ENCODE measurements around the gene GNG7.
"Not testable (repeated sequence)": the region's sequence is repeated elsewhere in the genome, so short reads cannot be mapped to it uniquely, and the experiment has no call there.

GNG7 gene

GRCh38 chr19:2591537-2592291 lies 110.8 kb downstream of the GNG7 start:
- DNase-seq, result no peak

DNA sequence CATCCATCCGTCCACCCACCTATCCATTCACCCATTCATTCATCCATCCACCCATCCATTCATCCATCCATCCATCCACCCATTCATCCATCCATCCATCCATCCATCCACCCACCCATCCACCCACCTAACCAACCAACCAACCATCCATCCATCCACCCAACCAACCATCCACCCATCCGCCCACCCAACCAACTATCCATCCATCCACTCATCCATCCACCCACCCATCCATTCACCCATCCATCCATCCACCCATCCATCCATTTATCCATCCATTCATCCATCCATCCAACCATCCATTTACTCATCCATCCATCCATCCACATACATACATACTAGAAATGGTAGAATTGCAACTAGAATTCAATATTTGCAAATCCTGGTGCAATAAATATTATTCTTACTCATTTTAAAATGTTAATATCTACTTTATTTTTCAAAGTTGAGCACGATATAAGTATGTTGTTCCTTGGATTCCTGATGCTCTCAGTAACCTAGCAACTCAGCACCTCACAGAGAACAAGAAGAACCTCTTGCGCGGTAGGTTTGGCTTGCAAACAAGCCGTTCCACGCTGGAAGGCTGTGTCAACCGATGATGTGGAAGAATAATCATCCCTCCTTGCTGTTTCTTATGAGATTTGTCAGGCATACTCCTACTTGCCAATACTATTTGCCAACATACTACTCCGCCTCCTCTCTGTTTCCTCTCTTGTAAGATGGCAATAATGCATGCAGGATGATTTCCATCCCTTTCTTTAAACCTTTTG lies 111.7 kb downstream of the GNG7 start:
- DNase-seq, result no peak

- DNase-seq, result no peak
These were observed 113.1 kb downstream of the GNG7 start for GRCh38 chr19:2589441-2589840.

DNA sequence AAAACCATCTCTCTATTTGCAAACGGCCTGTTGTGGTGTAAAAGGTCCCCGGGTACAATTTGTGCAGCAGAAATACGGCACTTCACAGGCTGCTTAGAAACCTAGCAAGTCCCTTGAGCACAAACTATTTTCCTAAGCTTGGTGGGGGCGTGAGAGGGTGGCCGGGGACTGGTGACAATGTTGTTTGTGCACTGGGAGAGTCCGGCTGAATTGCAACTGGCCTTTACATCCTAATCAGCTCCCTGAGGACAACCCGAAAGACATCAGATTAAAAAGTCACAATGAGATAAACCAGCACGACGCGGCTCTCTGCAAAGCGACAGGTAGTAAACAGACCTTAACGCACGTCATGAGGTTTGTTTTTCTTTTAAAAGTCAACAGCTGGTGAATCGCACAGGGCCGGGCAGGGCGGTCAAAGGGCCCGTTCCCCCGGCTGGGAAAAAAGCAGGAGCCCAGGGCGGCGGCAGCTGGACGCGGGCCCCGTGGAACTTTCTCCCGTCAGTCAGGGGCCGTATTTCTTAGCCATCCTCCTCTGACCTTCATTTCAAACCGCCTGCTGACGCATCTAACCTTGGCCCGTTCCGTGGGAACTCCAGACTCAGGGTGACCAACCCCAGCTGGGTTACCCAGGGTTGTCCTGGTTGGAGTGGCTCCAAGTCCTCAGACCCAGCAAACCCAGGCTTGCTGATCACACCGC lies 114.3 kb downstream of the GNG7 start:
- no peak for DNase-seq

DNA sequence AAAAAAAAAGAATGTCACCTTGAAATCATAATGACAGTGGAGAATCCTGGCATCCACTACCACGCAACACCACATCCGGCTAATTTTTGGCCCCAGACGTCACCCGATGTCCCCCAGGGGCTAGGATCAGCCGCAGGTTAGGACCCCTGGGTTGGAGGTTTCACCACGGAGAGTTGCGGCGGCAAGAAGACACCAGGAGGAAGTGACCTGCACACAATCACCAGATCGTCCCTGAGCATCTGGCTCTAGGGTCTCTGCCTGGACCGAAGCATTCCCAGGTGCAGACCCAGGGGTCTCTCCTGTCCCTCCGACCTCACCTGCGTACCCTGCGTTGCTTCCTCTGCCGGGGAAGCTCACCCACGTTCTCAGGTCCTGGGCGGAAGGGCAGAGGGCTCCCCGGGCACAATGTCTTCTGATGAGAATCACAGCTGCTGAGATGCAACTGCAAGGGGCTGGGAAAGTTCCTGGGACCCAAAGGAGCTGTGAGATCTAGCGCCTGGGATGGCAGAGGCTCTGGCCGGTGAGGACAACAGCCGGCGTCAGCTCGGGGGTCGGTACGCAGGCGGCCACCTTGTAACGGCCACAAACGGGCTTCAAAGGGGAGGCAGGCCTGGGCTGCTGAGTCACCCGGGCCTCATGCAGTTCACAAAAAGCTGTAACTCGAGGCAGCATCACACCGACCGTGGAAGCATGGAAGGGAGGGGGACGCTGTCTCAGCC lies 115.3 kb downstream of the GNG7 start:
- no peak for DNase-seq

GRCh38 chr19:2586196-2586595 lies 116.3 kb downstream of the GNG7 start:
- DNase-seq, result no peak

DNA sequence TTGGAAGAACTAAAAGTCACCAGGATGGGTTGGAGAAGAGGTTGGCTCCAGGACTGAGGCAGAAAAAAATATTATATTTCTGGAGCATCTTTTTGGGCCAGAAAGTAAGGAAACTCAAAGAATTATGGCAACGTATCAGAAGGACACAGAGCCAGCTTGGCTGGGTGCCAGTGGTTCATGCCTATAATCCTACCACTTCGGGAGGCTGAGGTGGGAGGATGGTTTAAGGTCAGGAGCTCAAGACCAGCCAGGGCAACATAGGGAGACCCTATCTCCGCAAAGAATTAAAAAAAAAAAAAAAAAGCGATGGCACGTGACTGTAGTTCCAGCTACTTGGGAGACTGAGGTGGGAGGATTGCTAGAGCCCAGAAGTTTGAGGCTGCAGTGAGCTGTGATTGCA lies 118.5 kb downstream of the GNG7 start:
- DNase-seq, result no peak

DNA sequence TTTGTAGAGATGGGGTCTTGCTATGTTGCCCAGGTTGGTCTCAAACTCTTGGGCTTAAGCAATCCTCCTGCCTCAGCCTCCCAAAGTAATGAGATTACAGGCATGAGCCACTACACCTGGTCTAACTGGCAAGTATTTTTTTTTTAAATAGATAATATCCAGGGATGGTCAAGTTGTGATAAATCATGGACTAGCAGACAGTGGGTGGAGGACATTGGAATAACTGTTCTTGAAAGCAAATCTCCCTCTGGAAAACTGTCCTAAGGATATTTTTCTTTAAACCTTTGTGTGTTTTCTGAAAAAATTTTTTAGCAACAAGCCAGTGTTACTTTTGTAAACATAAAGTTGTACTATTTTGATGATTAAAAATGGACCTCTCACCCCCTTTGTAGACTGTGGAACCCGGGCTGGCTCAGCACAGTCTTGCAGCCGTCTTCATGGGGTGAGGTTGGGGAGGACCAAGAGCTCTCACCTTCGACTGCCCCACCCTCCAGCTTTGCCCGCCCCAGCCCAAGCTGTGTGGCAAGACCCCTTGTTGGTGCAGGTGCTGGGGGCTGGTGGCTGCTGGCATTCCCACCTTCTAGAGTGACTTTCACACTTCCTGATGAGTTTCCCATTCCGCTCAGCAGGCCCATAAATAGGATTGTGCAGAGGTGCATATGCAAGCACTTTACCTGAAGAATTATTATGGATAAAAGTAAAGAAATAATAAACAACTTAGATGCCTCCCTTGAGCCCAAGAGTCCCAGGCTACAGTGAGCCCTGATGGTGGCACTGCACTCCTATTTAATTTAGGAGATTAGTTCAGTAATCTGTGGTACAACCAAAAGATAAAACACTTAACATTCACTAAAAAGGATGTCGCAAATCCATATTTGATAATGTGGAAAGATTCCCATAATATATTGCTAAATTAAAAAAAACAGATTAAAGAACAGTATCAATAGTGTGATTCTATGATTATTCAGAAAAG lies 119.2 kb downstream of the GNG7 start:
- no peak for DNase-seq

- DNase-seq, result not testable (repeated sequence)
These were observed 122.1 kb downstream of the GNG7 start for GRCh38 chr19:2580396-2580795.

GRCh38 chr19:2579678-2580280 lies 122.7 kb downstream of the GNG7 start:
- DNase-seq, result no peak

GRCh38 chr19:2578901-2579677 lies 123.4 kb downstream of the GNG7 start:
- peak; percentile 92 for DNase-seq

DNA sequence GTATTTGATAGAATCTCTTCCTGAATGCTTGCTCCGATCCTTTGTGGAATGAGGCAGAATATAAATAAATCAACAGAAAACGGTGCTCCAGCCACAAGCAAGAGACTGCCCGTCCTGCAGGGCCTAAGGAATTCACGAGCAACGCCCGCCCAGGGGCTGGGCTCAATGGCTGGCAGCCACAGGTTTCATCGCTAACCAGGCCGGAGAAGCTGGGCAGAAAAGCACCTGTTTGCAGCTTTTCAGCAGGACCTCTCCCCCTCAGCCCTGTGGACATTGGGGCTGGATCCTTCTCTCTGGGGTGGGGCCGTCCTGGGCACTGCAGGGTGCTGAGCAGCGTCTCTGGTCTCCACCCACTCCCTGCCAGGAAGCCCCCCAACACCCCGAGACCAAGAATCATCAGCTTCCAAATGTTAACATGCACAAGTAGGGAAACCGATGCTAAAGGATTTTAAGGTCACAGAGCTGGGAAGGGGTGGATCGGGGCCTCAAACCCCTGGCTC lies 124.1 kb downstream of the GNG7 start:
- DNase-seq, result peak; percentile 67

DNA sequence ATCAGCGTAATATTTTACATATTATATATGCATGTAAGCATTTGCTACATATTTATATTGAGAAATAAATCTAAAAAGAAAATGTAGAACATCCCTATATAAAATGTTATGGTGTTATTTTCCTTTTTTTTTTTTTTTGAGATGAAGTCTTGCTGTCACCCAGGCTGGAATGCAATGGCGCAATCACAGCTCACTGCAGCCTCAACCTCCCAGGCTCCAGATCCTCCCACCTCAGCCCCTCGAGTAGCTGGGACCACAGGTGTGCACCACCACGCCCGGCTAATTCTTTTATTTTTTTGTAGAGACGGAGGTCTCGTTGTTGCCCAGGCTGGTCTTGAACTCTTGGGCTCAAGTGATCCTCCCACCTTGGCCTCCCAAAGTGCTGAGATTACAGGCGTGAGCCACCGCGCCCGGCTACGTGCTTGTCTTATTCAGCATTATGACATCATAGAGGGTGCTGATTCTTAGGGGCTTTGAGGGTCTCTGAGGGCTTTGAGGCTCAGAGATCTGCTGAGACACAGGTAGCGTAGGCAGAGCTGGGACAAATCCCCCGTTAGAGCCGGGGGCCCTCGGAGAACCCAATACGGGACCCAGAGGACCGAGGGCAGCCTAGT lies 124.7 kb downstream of the GNG7 start:
- no peak for DNase-seq

DNA sequence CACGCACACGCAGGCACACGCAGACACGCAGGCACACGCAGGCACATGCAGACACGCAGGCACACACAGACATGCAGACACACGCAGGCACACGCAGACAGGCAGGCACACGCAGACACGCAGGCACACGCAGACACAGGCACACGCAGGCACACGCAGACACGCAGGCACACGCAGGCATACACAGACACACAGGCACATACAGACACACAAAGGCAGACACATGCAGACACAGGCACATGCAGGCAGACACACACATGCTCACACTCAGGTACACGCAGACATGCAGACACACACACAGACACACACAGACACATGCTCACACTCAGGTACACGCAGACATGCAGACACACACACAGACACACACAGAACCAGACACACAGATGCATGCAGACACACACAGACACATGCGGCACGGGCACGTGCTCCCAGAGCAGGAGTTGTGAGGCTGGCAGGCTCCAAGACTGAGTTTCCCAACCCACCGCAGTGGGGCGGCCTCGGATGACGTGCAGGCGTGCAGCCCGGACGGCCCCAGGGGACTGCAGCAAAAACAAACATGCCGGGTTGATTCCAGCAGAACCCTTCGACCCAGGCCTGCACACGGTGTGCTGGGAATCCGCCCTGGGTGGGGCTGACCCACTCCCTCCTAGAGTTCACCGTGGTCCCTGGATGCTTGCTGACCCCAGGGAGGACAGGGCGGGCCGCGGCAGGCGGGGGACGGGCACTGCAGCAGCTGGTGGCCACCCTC lies 126.6 kb downstream of the GNG7 start:
- DNase-seq, result no peak

DNA sequence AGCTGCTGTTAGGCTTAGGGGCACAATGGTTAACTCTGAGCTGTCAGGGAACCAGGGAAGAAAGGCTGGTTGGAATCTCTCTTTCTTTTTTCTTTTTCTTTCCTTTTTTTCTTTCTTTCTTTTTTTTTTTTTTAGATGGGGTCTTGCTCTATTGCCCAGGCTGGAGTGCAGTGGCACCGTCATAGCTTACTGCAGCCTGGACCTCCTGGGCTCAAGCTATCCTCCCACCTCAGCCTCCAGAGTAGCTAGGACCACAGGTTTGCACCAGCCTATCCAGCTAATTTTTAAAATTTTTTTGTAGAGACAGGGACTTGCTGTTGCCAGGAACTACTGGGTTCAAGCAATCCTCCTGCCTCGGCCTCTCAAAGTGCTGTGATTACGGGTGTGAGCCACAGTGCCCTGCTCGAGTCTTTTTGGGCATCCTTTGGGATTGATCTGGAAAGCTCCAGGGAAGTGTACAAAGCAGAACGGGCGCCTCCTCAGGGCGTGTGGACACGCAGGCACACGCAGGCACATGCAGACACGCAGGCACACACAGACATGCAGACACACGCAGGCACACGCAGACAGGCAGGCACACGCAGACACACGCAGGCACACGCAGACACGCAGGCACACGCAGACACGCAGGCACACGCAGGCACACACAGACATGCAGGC lies 127.4 kb downstream of the GNG7 start:
- no peak for DNase-seq

DNA sequence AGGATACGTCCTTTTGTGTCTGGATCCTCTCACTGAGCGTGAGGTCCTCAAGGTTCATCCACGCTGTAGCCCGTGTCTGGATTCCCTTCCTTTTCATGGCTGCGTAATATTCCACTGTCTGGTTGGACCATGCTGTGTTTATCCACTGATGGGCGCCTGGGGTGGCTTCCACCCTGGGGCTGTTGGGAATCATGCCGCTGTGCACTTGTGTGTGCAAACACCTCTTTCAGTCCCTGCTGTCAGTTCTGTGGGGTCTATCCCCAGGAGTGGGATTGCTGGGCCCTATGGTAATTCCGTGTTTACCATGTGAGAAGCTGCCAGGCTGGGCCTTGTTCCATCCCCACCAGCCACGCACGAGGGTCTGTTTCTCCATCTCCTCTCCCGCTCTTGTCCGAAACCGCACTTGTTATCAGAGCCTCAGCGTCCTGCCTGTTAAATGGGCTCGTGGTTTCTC lies 128.0 kb downstream of the GNG7 start:
- no peak for DNase-seq

GRCh38 chr19:2573916-2574315 lies 128.6 kb downstream of the GNG7 start:
- no peak for DNase-seq

GRCh38 chr19:2572152-2572551 lies 130.3 kb downstream of the GNG7 start:
- not testable (repeated sequence) for DNase-seq
